Esophagus squamous epithelium (tissue), 5 donors: ENCODE measurements around the gene EIF5AL1. TPM values are rescaled to one million over a fixed set of nuclear protein-coding genes. Genes with fewer than 3 reads are reported as not detected.
"Not testable (repeated sequence)": the region's sequence is repeated elsewhere in the genome, so short reads cannot be mapped to it uniquely, and the experiment has no call there.

ENCODE experiments used
- DNase-seq: peaks from one replicate; lab custom pipeline; 2025; lab: John Stamatoyannopoulos, UW
- H3K27ac ChIP-seq, 4 donors: fragments of 200-600 bp; sonication (generic); one replicate each; pipeline ENCODE4 v1.5.1; 2016 to 2019; ENCODE audit warnings: mild to moderate bottlenecking in 1 of 4
- H3K27me3 ChIP-seq, 4 donors: fragments of 200-600 bp; sonication (generic); 1 replicate in 3 of 4; 2 replicates in 1 of 4; pipeline versions ENCODE4 v1.5.1 to v1.6.0; 2017 to 2021; ENCODE audit warnings: antibody characterized with exemption in 1 of 4
- H3K36me3 ChIP-seq, 3 donors: fragments of 200-600 bp; sonication (generic); one replicate each; pipeline ENCODE4 v1.5.1; 2016 to 2019
- H3K4me1 ChIP-seq, 3 donors: fragments of 200-600 bp; sonication (generic); one replicate each; pipeline ENCODE4 v1.5.1; 2017 to 2019
- H3K4me3 ChIP-seq, 4 donors: fragments of 200-600 bp; sonication (generic); 1 replicate in 3 of 4; 2 replicates in 1 of 4; pipeline ENCODE4 v1.5.1; 2016 to 2019; ENCODE audit warnings: mild to moderate bottlenecking in 2 of 4, moderate library complexity in 1 of 4
- H3K9me3 ChIP-seq, 3 donors: fragments of 200-600 bp; sonication (generic); one replicate each; pipeline ENCODE4 v1.5.1; 2016 to 2019
- POLR2A ChIP-seq, 4 donors: fragments of 450-650 bp; IDR thresholded peaks; one replicate each; pipeline ENCODE4 v1.6.1; 2017; ENCODE audit warnings: antibody characterized with exemption in 4 of 4, mild to moderate bottlenecking in 4 of 4, moderate library complexity in 3 of 4
- WGBS, 2 donors: methylation state at CpG; one replicate each; pipeline ENCODE4 v1.1.5; 2018; 5-methylcytosine and 5-hydroxymethylcytosine counted together
- intact Hi-C: fragments of 100-400 bp; cut with DNase I; formaldehyde crosslinking; loops from one replicate; pipeline ENCODE4 v1.15.0; 2022
- total RNA-seq, 4 donors: library from RNA; depleted of rRNA; stranded (reverse); fragments of >200 nt; gene quantifications; one replicate each; pipeline ENCODE4 v1.1.0, GENCODE V29; 2016
- TF ChIP-seq, protein P1 (sequence below), 6 experiments: fragments of 450-650 bp in 4 of 6; fragments of 200-600 bp in 2 of 6; sonication (generic) in 2 of 6; IDR thresholded peaks; one replicate each; pipeline ENCODE4 v1.5.1; 2016 to 2019; ENCODE audit warnings: antibody characterized with exemption in 6 of 6, mild to moderate bottlenecking in 4 of 6, moderate library complexity in 4 of 6
- donor health status: DM: yes; HTN: yes; CAD: no.

EIF5AL1 gene
- total RNA-seq, 4 donors from 2014 or later: 0.32 to 0.70 (median 0.42) TPM

- Histone ChIP-seq H3K9me3 (no peaks in the 10 kb centered on the region), H3K27me3 (no peaks in the 10 kb centered on the region), H3K4me3 (no peak overlapping the region), H3K4me1 (no peaks in the 10 kb centered on the region), H3K27ac (no peak overlapping the region), H3K36me3 (no peaks in the 10 kb centered on the region)
- DNase-seq: no peak
- intact Hi-C loops: no loop called here
- TF ChIP-seq POLR2A (IDR thresholded peaks at IDR 0.05): no peak
- TF ChIP-seq, protein P1, sequence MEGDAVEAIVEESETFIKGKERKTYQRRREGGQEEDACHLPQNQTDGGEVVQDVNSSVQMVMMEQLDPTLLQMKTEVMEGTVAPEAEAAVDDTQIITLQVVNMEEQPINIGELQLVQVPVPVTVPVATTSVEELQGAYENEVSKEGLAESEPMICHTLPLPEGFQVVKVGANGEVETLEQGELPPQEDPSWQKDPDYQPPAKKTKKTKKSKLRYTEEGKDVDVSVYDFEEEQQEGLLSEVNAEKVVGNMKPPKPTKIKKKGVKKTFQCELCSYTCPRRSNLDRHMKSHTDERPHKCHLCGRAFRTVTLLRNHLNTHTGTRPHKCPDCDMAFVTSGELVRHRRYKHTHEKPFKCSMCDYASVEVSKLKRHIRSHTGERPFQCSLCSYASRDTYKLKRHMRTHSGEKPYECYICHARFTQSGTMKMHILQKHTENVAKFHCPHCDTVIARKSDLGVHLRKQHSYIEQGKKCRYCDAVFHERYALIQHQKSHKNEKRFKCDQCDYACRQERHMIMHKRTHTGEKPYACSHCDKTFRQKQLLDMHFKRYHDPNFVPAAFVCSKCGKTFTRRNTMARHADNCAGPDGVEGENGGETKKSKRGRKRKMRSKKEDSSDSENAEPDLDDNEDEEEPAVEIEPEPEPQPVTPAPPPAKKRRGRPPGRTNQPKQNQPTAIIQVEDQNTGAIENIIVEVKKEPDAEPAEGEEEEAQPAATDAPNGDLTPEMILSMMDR (IDR thresholded peaks at IDR 0.05): no peak
- WGBS, 2 donors: 38 to 55% methylated on average over 2 of the region's 2 CpGs
Measured at GRCh38 chr10:79542626-79543025, 30.3 kb downstream of the EIF5AL1 start.

DNA sequence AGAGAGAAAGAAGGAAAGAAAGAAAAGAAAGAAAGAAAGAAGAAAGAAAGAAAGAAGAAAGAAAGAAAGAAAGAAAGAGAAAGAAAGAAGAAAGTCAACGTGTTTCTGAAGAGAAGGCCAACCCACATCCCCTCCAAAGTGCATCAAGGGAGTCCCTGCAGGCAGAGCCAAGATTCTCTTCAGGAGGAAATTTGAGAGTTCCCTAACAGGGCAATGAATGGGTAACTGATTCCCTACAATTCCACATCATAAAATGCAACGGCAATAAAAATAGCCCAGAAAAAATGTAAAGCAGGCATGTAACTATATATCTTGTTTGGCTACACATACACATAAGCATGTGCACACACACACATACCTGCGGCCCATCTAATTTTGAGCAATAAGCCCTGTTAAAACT, 32.1 kb downstream of the EIF5AL1 start:
- H3K9me3 ChIP-seq, intact Hi-C loops: not testable (repeated sequence)
- WGBS, 2 donors: 85 to 86% methylated on average over 3 of the region's 3 CpGs

GRCh38 chr10:79544926-79545659, 32.8 kb downstream of the EIF5AL1 start:
- H3K27me3 ChIP-seq, H3K9me3 ChIP-seq, H3K4me3 ChIP-seq, H3K36me3 ChIP-seq, H3K27ac ChIP-seq, H3K4me1 ChIP-seq, DNase-seq, intact Hi-C loops: not testable (repeated sequence)
- WGBS, 2 donors: 30 to 32% methylated on average over 2 of the region's 3 CpGs

More for the DNA sequence above, 32.1 kb downstream of the EIF5AL1 start:
- H3K4me1 ChIP-seq, H3K27me3 ChIP-seq, H3K27ac ChIP-seq, H3K4me3 ChIP-seq, DNase-seq, H3K36me3 ChIP-seq: not testable (repeated sequence)

GRCh38 chr10:79547128-79547527, 34.8 kb downstream of the EIF5AL1 start:
- H3K27me3 ChIP-seq, DNase-seq, H3K9me3 ChIP-seq, intact Hi-C loops, H3K4me3 ChIP-seq, H3K4me1 ChIP-seq, H3K36me3 ChIP-seq, H3K27ac ChIP-seq: not testable (repeated sequence)
- WGBS, 2 donors: 44 to 55% methylated on average over 2 of the region's 2 CpGs

GRCh38 chr10:79547973-79548372, 35.6 kb downstream of the EIF5AL1 start:
- 0 to 44% methylated on average over 1 to 3 of the region's 3 CpGs for WGBS, 2 donors
- intact Hi-C loops: no loop called here
- TF ChIP-seq, protein P1 (IDR thresholded peaks at IDR 0.05): no peak
- no peak for TF ChIP-seq POLR2A (IDR thresholded peaks at IDR 0.05)

GRCh38 chr10:79552143-79552542, 39.8 kb downstream of the EIF5AL1 start:
- DNase-seq: no peak
- no peak for TF ChIP-seq POLR2A (IDR thresholded peaks at IDR 0.05)
- TF ChIP-seq, protein P1 (IDR thresholded peaks at IDR 0.05): no peak
- Histone ChIP-seq H3K4me1 (no peaks in the 10 kb centered on the region), H3K27ac (no peak overlapping the region), H3K9me3 (no peaks in the 10 kb centered on the region), H3K36me3 (no peaks in the 10 kb centered on the region), H3K27me3 (peaks cover 0 to 5% (median 0%) of the 10 kb centered on the region in 4 donors), H3K4me3 (no peak overlapping the region)
- WGBS, 2 donors: 55 to 91% methylated on average over 1 to 2 of the region's 2 CpGs
- intact Hi-C loops: no loop called here

More at GRCh38 chr10:79547973-79548372, 35.6 kb downstream of the EIF5AL1 start:
- DNase-seq: no peak
- Histone ChIP-seq H3K27ac (no peak overlapping the region), H3K36me3 (no peaks in the 10 kb centered on the region), H3K4me1 (no peaks in the 10 kb centered on the region), H3K4me3 (no peak overlapping the region), H3K27me3 (peaks cover 0 to 5% (median 0%) of the 10 kb centered on the region in 4 donors), H3K9me3 (no peaks in the 10 kb centered on the region)
